OCI-LY3 (cell line): ENCODE data around the gene ZC3H15.

Source experiments
- EZH2phosphoT487 ChIP-seq: fragments of 200-600 bp; shearing (Covaris generic); IDR thresholded peaks from 2 replicates; pipeline ENCODE4 v1.6.1; 2018; ENCODE audit warnings: antibody characterized with exemption, mixed run types, low read depth
- TF ChIP-seq, protein P1 (sequence below): fragments of 200-600, 300-600 bp; sonication (generic); IDR thresholded peaks from 2 replicates; pipeline ENCODE4 v1.5.1; 2014; ENCODE audit warnings: antibody characterized with exemption, low read length, low read depth

DNA sequence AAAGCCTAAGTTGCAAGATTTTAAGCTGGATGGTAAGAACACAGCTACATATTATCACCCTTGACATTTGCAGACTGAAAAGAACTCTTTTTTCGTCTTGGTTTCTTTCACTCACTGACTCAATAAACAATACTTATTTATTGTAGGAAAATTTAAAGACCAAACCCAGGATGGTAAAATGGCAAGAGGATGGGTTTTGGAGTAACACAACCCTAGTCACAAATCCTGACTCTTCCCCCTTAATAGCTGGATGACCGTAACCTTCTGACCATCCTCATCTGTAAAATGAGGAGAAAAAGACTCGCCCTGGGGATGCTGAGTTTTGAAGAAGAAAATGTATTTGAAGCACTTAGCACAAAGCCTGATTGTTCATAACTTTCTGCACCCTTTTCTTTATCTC lies 48.3 kb downstream of the ZC3H15 start:
- TF ChIP-seq, protein P1, sequence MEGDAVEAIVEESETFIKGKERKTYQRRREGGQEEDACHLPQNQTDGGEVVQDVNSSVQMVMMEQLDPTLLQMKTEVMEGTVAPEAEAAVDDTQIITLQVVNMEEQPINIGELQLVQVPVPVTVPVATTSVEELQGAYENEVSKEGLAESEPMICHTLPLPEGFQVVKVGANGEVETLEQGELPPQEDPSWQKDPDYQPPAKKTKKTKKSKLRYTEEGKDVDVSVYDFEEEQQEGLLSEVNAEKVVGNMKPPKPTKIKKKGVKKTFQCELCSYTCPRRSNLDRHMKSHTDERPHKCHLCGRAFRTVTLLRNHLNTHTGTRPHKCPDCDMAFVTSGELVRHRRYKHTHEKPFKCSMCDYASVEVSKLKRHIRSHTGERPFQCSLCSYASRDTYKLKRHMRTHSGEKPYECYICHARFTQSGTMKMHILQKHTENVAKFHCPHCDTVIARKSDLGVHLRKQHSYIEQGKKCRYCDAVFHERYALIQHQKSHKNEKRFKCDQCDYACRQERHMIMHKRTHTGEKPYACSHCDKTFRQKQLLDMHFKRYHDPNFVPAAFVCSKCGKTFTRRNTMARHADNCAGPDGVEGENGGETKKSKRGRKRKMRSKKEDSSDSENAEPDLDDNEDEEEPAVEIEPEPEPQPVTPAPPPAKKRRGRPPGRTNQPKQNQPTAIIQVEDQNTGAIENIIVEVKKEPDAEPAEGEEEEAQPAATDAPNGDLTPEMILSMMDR = no peak
- no peak for TF ChIP-seq EZH2phosphoT487
